ENCODE measurements around the gene NETO1.

NETO1 gene

DNA sequence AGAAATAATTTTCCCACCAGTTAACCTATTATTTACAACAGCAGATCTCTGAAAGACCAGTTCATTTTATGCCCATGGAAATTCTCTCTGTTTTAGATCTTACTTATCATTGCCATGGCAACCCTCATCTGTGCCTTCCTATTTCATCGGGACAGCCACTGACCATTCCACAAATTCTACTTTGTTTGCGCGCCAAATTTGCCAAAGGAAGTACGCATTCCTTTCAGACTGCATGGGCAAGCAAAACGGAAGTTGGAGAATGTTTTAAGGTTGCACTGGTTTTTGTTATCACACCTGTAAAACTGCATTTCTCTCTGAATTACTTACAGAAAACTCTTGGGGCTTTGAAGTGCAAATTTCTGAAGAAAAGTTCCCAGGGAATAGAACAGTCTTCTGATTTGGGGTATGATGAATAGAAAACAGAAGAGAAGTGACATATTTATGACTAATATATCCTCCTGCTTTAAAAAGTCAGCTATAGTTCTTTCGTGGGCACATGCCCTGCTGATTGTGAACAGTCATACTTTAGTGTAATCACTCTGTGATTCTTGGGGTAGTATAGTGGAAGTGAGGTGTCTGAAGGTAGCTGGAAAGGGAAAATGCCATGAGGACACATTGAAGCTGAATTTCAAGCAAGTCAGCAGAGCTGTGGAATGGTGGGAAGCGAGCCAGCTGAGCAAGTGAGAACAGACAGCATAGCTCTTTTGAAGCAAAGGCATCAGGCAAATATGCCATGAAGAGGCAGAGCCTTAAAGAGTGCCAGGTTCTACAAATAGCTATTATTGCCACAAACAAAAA, 20.9 kb downstream of the NETO1 start:
- no peak for DNase-seq (ENCODE audit: low read depth in 2 of 2)

DNA sequence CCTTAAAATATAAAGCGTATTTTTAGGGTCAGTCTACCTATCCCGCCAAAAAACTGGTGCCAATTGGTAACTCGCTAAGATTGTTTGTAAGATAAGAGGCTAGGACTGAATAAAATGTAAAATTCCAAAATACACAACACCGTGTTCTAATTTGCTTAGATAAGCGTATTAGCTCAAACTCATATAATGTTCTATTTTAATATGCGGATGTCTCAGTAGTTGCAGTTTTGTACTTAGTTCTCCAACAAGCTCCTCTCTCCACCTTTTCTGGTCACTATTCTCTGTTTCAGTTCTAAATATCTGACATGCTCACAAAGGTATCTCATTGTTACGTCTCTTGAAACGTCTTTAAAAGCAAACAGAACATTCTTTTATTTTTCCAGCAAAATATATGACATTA, 24.0 kb downstream of the NETO1 start:
- no peak for DNase-seq (ENCODE audit: low read depth in 2 of 2)

DNA sequence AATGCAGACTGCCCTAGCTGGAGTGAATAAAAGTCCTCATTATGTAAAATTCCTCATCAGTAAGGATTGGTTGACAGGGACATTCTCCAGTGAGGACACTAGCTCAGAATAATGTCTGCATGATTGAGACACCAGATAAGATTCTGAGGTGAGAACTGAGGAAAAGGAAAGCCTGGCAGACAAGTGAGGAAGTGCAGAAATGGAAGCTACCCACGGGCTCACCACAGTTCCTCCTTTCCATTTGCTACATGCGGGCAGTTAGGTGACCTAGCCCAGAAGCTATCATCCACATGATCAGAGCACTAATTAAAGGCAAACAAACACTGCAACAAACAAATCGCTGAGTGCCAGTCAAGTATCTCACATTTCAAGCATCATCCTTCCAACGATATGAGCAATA, 27.7 kb downstream of the NETO1 start:
- no peak for DNase-seq (ENCODE audit: low read depth in 2 of 2)

DNA sequence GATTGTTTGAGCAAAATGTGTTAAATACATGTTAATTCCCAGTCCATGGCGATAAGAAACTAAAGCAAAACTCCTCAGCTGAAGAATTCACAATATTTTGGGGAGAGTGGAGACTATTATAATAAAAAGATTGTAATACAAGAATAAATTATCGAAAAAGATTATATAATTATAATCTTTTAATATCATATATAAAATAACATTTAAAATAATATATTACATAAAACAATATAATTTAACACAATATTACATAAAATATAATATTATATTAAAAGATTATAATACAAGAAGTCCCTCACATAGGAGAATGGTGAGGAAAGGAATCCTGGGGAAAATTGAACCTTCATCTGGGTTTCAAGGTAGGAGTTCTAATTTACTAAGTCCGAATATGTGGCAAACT, 33.1 kb downstream of the NETO1 start:
- DNase-seq (ENCODE audit: low read depth in 2 of 2) = no peak

DNA sequence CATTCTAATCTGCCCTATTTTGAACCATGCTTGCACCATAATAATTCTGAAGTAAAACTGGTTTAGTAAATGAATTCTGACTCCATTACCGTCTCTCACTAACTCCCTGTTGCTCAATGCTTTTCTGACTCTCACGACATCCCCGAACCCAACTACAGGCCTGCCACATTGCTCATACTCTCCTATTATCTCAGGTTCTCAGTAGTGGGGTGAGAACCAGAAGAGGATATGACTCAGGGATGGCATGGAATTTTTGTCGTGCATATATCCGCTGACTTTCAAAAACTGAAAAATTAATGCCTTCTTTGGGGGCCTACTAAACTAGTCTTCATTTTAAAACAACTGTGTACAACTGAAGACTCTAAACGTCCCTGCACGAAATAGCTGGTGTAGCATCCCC, 34.3 kb downstream of the NETO1 start:
- DNase-seq (ENCODE audit: low read depth in 2 of 2) = no peak

DNA sequence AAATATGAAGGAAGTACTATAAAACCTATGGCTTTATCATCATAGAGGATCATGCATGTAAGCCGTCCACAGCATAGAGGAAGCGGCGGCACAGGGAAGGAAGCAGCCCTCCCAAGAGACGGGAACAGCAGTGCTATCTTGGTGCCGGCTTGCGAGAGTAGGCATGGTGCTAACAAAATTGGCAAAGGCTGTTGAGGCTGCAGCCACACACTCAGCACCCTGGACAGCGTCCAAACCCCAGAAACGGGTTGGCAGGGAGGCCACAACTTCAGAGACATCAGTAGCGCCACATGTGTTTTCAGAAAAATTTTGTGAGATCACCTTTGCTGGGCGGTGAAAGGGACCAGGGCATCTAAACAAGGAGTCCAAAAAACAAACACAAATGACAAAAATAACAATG, 37.7 kb downstream of the NETO1 start:
- no peak for DNase-seq (ENCODE audit: low read depth in 2 of 2)

DNA sequence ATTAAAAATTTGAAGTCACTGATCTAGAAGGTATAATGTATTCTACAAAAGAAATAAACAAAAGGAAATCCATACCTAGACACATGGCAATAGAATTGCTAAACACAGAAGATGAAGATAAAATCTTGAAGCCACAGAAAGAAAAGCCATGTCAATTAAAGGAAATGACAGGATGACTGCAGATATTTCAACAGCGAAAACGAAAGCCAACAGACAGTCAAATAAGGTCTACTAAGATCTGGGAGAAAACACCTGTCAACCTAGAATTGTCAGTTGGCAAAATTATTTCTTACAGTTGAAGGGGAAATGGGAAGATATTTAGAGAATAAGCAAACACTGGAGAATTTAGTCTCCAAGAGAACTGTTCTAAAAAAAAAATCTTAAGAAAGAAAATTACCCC, 39.2 kb downstream of the NETO1 start:
- DNase-seq (ENCODE audit: low read depth in 2 of 2) = no peak

DNA sequence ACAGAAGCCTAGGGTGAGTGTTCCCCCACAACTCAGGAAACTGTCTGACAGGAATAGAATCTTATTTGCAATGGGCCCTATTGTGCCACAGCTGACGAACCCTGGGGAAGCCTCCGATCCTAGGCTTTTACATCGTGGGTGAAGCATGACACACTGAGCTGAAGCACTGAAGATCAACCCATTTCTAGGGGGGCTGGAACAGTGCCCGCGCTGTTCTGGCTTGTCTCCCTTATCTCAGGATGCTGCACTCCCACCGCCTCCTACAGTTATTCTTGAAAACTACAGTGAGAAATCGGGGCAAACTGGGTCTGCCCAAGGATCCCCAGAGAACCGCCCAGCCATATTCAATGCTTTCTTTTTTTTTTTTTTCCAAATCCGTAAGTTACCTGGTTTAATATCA, 41.1 kb downstream of the NETO1 start:
- DNase-seq (ENCODE audit: low read depth in 2 of 2) = no peak

DNA sequence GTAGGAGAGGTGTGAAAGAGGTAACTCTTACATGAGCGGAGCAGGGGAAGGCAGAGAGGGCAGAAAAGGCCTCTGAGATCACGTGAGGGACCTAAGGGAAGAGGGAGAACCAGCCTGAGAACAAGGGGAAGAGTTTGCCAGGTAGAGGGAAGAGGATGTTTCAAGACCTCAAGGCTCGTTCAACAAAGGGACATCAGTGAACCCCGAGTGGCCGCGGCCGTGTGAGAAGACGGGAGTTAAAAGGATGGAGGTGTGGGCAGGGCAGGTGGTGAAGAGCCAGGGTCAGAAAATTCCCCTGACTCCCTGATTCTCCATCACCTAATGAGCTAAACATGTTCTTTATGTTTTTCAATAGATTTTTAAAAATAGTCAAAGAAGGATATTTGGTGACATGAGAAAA, 44.4 kb downstream of the NETO1 start:
- DNase-seq (ENCODE audit: low read depth in 2 of 2) = no peak

DNA sequence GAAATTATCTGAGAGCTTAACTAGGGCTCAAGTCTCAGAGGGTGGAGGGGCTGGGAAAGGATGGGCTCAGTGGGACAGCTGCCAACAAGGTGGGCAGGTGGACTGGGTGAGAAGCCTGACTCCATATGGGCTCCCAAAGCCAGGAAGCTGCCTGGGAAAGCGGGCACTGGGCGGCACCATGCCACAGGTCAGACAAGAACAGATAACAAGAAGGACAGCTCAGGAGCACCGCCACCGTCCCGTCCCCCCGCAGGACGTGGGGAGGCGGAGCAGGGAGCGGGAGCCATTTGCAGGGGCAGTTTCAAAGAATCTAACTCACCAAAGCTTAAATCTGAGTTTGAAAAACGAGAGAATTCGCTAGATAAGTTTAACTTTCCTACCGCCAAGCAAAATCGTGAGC, 45.6 kb downstream of the NETO1 start:
- no peak for DNase-seq (ENCODE audit: low read depth in 2 of 2)

DNA sequence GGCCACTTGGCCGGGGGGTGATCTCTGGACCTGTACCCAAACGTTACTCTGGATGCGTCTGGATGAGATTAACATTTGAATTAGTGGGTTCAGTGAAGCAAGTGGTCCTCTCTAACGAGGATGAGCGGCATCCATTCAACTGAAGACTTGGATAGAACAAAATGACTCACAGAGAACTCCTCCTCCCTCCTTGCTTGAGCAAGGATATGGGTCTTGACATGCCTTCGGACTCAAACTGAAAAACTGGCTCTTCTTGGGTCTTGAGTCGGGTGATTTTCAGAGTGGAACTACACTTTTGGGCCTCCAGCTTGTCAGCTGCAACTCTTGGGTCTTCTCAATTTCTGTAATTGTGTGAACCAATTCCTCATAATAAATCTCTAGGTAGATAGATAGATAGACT, 47.2 kb downstream of the NETO1 start:
- DNase-seq (ENCODE audit: low read depth in 2 of 2) = no peak

DNA sequence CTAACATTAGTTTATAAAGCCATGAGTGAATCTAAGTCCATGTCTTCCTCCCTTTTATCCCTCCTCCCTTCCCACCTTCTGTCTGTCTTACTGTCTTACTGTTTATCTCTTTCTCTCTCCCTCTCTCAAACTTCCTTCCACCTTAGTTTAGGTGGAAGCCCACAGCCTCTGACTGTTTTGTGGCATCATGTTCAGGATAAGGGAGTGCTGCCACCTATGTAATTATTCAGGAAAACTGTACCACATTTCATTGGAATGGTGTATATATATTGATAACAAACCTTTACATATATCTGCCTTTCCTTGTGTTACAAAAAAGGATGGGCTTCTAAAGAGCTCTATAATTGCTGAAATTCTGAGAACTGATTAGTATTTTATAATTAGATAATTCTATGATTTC, 48.7 kb downstream of the NETO1 start:
- DNase-seq (ENCODE audit: low read depth in 2 of 2) = no peak

DNA sequence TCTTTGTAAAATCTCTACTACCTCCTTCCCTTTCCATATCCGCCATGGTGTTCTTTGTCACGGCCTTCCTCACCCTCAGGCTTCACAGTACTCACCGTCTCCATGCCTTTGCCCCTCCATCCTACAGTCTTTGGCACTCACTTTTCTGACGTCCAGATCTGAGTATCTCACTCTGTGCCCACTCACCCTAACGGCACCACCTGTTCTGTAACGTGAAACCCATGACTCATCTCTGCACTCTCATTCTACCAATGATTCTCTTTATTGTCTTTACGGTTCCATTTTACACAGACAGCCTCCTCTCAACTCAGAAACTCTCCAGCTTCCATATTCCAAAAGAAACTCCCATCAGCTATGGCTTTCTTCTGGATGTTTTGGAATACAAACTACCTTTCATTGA, 56.7 kb downstream of the NETO1 start:
- no peak for DNase-seq (ENCODE audit: low read depth in 2 of 2)

DNA sequence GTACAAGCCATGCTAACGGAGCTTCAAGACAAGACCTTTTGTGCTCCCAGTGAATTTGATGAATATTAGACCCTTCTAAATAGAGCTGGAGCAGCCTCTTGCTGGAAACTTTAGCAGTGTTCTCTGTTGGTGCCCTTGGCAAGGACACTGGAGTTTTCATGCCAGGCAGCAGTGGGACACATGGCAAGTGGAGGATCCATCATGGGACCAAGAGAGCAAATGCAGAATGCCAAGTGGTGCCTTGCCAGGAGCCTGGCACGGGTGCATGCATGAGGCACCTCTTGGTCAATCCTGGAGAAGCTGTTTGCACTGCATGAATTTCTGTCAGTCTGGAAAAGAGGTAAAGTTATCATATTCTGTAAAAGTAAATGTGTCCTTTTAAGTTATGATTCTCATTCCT, 59.1 kb downstream of the NETO1 start:
- no peak for DNase-seq (ENCODE audit: low read depth in 2 of 2)

DNA sequence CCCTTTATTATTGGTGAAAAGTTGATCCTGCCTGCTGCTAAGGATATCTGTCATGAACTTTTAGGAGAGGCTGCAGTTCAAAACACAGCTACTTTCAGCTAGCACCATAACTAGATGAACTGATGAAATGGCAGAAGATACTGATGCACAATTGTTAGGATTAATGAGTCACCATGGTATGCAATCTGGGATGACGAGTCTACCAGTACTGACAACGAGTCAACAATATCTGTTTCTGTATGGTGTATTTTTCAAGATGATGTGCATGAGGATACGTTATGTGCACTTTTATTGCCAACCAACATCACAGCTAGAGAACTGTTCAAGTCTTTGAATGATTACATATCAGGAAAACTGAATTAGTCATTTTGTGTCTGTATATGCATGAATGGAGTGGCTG, 68.7 kb downstream of the NETO1 start:
- no peak for DNase-seq (ENCODE audit: low read depth in 2 of 2)

DNA sequence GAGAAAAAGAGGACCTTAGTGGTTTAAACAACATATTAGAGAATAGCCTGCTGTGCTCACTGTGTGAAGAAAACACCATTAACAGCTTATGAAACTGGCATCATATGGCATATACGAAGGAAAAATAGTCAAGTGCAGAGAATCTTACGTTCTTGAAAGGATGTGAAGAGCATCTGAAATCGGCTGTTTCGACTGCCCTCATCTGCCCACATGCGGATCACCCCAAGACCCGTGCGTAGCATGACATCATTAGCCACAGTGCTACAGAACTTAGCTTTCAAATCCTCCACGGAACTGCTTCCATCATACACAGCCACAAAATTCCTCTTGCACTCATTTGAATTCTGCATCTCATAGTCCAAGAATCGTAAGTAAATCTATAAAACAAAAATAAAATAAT, 84.3 kb downstream of the NETO1 start:
- no peak for DNase-seq (ENCODE audit: low read depth in 2 of 2)

DNA sequence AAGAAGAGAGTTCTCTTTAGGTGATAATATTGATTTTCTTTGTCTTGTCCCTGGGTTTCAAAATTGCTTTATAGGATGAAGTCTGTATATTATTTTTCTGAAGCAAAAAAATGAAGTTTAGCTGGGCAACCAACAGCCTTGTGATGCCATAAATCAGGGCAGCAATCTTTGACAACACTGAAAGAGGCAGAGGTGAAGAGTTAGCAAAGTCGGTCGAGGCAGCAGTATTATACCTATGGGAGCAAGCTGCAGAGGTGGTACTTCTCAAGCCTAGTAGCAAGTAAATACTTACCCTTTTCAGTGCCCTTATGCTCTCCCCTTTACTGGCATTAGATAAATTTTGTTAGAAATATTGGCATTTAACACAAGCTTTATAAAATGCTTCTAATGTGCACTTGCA, 92.9 kb downstream of the NETO1 start:
- no peak for DNase-seq (ENCODE audit: low read depth in 2 of 2)

DNA sequence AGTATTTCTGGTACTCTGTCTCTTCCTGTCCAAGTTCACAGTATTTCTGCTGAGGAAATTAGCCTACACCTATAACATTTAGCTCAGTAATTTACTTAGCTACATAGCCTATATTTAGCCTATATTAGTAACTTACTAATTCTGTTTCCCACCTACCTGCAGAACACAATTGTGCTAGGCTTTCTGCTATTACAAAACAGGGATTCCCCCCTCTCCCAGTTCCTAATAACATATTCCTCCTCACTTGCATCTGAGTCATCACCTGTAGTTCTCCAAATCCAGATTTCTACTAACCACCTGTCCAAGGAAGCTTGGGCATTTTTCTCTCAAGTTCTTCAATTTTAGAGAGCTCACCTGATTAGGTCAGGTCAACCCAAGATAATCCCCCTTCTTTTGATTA, 94.9 kb downstream of the NETO1 start:
- DNase-seq (ENCODE audit: low read depth in 2 of 2) = no peak

DNA sequence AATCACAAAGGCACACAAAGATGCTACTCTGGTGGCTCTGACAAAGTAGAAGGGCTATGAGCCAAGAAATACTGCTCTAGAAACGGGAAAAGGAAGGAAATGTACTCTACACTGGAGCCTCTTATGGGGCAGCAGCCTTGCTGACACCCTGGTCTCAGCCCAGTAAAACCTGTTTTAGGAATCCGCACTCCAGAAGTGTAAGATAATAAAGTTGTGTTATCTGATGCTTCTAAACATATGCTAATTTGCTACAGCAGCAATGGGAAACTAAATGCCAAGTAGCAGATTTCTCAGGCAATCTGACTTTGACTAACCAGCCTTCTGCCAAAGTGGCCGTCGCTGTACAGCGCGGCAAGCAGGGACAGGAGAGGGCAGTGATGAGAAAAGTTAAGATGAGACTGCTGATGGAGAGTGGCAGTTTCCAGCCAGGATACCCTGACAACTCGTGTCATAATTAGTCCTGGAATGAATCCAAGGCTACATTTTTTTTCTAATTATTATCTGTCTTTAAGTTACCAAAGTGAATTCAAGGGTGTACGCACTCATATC, 99.0 kb downstream of the NETO1 start:
- no peak for DNase-seq (ENCODE audit: low read depth in 2 of 2)

DNA sequence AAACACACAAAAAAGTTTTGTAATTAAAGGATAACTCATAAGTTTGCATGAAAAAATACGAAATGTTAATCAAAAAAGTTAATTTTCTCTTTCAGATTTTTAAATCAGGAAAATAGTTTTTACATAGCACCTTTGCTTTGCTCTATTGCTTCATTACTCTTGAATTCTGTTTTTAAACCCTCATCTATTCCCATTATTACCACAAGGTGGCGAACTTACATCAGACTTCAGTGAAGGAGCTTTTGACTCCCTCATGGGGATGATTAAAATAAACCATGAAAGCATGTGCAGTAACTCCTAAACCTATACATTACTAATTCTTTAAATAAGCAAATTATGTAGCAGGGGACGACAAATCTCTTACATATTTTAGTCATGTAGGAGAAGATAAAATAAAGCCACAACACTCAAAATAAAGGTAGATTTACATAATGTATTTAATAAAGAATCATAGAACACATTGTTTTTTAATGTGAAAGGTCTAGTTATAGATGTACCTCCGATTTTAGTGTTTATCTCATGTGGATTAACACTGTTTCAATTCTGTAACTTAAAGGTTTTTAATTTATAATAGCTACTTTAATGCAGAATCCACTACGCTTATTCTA, 105.2 kb downstream of the NETO1 start:
- DNase-seq (ENCODE audit: low read depth in 2 of 2) = no peak

DNA sequence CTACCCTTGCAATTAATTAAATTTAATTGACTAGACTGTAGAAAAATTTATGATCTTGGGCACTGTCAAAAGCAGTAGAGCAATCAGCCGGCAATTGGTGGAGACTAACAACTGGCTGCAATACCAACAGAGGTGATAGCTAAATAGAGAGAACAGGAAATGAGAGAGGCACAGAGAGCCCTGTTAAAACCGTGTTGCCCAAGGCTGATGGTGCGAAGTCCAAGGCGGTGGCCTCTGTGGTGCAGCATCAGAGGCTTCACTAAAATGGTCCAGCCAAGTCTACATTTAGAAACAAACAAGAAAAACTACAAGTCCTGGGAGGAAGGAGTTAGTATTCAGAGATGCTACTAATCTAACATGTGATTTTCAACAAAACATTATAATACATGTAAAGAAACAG, 115.6 kb downstream of the NETO1 start:
- no peak for DNase-seq (ENCODE audit: low read depth in 2 of 2)

DNA sequence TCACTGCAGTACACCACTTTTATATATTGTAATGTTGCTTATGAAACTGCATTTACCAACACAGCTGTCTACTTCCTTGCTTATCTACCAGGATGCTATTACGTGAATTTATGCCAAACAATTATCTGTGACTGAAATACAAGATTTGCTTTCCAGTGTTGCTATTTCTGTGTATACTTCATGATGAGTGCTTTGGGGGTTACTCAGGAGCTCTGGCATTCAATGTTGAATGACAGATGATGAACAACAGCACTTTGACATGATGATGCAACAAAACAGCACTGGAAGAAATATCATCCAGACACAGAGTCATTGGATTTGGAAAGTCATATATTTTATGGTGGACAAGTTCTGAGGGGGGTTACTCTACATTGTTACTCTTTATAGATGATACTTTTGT, 125.8 kb downstream of the NETO1 start:
- DNase-seq (ENCODE audit: low read depth in 2 of 2) = no peak

DNA sequence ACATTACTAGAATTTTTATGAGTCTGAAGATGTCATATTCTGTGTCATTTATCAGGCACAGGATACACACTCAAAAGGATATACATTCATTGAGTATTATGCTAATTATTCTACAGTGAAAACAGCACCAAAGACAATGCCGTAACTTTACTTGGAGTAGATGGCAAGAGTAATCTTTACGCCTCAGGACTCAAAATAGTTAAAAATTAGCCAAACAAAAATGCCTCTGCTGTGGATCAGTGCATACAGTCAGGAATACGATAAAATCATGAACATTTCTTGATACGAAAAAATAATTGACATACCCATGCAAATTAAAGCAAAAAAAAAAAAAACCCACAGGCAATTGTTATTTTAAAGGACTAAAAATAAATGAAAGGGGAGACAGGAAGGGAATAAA, 129.7 kb downstream of the NETO1 start:
- DNase-seq (ENCODE audit: low read depth in 2 of 2) = no peak

DNA sequence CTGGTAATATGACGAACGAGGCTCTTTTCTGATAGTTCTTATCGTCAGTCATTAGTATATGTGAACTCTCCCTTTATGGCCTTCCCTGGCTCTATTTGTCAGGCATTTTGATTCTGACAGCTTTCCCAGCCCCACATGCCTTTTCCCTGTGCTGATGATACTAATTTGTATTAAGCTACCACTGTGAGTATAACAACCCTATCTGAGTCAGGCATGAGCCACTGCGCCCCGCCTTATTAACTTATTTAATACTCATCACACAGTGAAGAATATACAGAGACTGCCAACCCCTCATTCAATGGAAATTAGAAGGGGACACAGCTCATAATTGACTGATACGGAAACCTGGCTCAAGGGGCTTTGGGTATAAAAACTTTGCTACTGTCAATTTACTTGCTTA, 140.0 kb downstream of the NETO1 start:
- no peak for DNase-seq (ENCODE audit: low read depth in 2 of 2)

Data from stimulated activated CD4-positive, alpha-beta T cell treated with anti-CD3 and anti-CD28 coated beads, Interleukin-1b, Interleukin-23, amount 100 ng/mL, for 4 hours (primary cell).